NOMO-1 (cell line): ENCODE measurements around the gene NCOR2.

ENCODE experiments used
- DNase-seq, 2 experiments: peaks; one replicate each; lab custom pipeline; 2025; ENCODE audit not compliant: unreplicated experiment in 2 of 2; lab: John Stamatoyannopoulos, UW

NCOR2 gene

GRCh38 chr12:124561231-124561630, 6.2 kb downstream of the NCOR2 start:
- DNase-seq, result peak in 1 of 2 experiments; percentile 54

GRCh38 chr12:124560146-124560890, 7.1 kb downstream of the NCOR2 start:
- no peak for DNase-seq

- DNase-seq, result no peak
Measured at GRCh38 chr12:124559182-124560017, 8.0 kb downstream of the NCOR2 start.

- no peak for DNase-seq
Measured at GRCh38 chr12:124558313-124558712, 9.1 kb downstream of the NCOR2 start.

- no peak for DNase-seq
Measured at GRCh38 chr12:124557518-124558223, 9.7 kb downstream of the NCOR2 start.

DNA sequence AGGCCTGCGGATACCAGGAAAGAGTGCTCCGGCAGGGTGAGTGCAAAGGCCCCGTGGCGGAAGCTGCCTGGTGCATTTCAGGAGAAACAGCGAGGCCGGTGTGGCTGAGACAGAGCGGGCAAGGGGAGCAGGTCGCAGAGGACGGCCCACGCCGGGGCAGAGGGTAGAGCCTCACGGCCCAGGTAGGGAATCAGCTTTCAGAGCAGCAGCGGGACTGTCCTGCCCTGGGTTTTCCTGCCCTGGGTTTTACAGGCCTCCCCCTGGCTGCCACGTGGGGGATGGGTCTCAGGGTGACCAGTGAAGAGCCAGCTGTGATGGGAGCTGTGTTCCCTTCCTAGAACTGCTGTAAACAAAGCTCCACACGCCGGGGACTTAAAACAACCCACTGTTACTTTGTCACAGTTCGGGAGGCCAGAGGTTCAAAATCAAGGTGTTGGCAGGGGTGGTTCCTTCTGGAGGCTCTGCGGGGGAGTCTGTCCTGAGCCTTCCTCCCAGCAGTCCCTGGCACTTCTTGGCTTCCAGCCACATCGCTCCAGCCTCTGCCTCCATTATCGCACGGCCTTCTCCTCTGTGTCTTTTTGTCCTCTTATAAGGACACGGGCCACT, 10.4 kb downstream of the NCOR2 start:
- DNase-seq, result no peak

- DNase-seq, result no peak
Measured at GRCh38 chr12:124556074-124556466, 11.3 kb downstream of the NCOR2 start.

DNA sequence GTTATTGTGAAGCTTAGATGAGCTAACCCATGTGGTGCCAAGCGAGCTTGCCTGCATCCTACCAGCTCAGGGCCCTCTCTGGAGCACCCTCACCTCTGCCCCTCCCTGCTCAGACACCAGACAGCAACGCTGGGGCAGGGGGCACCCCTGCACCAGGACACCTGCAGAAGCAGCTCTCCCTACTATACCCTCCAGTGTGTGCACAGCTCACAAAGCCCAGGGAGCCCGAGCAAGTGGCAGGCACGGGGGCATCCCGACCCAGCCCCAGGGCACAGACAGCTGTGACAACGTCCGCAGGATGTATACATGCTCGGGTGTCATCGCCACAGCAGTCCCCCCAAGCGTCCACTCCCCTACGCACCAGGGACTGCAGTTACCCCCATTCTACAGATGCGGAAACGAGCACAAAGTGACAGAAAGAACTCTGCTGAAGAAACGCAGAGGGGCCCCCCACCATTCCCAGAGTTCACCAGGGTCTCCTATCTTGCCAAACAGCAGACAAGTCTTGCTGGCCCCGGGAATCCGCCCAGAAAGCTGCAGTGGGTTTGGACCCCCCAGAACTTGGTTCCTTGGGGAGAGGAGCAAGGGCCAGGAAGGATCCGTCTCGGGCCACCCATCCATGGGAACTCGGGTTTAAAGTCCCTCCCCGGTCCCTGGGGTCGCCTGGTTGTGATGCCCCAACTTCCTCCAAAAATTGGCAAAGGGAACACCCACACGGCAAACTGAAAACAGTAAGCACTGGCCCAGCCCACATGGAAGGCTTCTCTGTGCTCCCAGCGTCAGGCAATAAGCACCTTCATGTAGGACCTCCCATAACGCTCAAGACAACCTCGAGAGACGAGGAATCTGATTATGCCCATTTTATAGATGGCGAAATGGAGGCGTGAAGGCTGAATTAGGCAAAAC, 12.0 kb downstream of the NCOR2 start:
- DNase-seq, result no peak

DNA sequence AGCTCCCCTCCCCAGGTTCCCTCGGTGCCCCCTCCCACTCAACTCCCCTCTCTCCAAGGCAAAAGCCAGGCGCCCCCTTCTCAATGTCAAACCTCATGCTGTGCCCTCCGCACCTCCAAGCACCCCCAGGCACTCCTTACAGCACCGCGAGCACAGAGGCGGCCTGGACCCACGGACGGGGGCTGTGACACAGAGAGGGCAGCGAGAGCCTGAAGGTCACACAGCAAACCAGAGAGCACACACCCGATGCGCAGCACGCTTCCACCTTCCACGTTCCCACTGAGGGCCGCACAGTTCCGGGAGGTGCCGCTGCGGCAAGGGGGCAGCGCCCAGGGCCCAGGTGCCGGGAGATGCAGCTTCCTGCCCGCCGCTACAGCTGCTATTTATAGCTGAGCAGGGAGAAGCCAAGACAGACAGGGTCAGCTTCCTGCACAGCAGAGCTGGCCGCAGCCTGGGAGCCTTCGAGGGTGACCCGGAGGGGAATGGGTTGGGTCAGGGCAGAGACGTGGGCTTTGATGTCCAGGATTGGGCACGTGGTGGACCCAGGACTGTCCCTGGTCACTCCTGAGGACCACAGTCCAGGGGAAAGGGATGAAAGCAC, 12.9 kb downstream of the NCOR2 start:
- no peak for DNase-seq

DNA sequence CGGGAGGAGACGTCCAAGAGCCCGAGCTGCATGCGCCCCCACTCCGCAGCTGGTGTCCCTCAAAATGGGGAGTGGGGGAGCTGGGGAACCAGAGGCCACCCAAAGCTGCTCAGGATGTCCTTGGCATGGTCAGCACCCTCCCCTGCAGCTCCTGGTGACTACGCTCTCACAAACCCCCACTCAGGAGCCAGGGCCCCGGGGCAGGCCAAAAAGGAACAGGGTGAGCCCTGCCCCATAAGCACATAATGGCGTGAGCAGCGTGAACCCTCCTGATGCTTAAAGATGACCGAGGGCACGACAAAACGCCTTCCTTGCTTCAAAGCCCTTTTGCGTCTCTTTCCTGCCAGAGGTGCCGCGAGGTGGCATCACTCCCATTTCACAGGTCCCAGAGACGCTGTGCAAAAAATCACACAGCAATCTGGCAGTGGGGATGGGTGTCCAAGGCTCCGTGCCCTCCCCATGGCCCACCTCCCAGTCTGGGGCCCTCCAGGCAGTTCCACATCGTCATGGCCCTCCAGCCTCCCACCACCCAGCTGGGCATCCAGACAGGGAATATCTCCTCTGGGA, 13.5 kb downstream of the NCOR2 start:
- DNase-seq, result no peak

DNA sequence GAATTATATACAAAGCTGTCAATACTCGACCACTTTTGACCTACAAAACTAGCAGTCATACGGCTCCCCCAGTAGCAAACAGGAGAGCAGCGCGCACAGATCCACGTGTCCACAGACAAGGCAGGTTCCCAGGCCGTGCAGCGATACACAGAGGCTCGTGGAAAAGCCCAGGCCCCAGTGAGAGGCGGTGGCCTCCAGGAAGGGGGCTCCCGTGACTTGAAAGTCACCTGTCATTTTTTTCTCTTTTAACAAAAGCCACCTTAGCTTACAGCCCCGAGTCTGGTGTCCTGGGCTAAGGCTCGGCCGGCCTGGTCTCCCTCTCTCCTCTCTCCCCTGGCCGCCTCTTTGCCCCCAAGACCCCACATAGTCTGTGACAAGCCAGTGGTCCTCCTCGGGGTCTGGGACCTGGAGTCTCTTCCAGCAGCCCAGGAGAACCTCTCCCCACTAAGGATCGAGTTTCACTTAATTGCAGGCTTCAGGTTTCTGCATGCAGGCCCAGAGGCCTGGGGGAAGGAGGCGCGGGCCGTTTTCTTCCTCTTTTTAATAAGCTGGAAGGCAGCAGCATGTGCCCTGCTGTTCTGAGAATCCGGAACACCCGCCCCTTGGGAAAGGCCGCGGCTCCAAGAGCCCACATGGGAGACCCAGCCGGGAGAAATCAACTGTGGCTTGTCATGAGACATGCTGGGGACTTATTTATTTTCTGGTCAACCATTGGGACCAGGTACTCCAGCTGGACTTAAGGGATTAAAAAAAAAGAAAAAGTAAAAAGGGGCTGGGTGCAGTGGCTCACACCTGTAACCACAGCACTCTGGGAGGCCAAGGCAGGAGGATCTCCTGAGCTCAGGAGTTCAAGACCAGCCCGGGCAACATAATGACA, 15.9 kb downstream of the NCOR2 start:
- DNase-seq, result peak; percentile 62 to 66

- peak in 1 of 2 experiments; percentile 25 for DNase-seq
Measured at GRCh38 chr12:124550123-124551089, 17.0 kb downstream of the NCOR2 start.

- no peak for DNase-seq
Measured at GRCh38 chr12:124549629-124550028, 17.8 kb downstream of the NCOR2 start.

DNA sequence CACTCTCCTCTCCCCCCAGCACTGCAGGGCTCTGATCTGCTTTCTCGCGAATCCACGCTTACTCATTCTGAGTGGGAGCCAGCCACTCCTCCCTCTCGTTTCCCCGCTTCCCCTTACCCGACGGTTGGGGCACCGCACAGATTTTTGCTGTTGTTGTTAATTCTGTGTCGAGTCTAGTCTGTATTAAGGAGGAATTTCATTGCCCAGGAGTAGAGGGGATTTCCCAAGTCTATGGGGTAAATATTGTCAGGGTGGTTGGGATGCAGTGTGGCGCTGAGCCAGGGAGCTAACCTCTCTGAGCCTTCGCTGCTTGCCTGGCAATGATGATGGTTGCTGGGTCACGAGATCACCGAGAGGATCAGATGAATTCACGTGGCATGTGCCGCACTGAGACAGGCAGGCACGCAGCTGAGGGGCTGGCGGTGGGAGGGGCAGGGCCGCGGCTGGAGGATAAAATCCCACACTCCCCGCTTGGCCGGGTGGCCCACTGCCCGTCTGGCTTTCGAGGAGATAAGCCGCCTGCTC, 18.5 kb downstream of the NCOR2 start:
- peak in 1 of 2 experiments; percentile 19 for DNase-seq

GRCh38 chr12:124547626-124548025, 19.8 kb downstream of the NCOR2 start:
- DNase-seq, result no peak

DNA sequence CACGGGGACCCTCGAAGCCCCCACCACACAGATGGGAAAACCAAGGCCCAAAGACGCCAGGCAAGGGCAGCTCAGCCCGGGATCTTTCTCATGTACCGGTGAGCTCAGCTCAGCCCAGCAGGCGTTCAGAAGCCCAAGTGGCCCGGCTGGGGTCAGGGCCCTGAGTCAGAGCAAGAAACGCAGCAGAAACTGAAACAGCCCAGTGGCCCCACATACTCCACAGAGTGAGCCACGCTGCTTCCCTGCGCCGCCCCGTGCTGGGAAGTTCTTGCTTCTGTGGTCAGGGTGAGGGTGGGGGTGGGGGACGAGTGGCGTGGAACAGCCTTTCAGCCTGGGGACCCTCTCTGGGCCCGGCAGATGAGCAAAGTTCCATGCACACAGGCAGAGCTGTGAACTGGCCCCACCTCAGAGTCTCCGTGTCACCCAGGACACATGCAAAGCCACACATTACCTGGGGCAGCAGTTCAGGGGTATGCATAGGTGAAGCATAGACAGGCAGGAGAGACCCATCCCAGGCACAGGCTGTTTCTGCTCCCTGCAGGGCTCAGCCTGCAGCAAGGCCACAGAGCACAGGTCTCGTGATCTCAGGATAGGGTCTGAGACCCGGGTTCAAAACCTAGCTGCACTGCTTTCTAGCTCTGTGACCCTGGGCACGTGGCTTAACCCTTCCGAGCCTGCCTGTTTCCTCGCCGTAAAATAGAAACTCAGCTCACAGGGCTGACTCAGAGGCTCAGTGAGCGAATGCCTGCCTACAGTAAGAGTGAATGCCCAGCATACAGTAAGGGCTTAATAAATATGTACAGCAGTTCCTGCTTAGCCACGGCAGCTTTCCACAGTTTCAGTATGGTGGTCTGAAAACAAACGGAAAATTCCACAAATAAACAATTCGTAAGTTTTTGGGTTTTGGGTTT, 21.6 kb downstream of the NCOR2 start:
- peak; percentile 51 for DNase-seq
